ENCODE measurements around the gene CALY.
A peak's percentile ranks its signal among the peaks of the same experiment; 100 is the strongest.
"Not testable (repeated sequence)": the region's sequence is repeated elsewhere in the genome, so short reads cannot be mapped to it uniquely, and the experiment has no call there.

The CALY gene

DNA sequence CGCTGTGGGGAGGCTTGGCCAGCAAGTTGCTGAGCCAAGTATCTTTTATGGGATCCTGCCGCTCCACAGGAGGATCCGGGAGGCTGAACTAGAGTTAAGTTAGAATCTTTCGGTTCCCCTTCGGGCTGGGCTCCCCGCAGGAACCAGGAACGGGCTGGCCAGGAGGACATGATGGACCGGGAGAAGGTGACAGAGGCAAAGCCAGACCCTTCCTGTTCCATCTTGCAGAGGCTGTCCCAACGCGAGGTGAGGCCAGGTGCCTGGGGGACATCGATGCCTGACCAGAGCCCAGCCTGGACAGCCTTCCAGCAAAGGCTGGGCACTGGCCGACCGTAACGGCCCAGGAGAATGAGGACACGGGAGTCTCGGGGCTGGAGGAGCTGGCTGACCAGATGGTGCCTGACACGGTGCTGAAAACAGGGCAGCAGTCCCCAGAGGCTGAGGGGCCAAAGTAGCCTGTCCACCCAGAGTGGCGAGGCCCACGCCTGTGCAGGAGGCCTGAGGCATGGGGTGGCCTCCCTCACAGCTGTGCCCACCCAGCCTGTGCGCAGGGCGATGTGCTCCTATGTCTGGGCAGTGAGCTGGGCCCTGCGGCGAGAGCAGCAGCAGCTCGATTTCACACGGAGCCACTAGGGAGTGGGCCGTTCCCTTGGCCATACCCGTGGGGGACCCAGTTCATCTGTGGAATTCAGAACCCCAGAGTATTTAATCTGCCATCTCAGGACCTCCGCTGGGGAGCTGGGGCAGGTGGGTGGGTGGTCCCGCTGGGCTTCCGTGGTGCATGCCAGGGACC, 40.5 kb upstream of the CALY start:
- Histone ChIP-seq H3K9me3 (ENCODE audit: control insufficient read depth, insufficient read depth, low read length) (no peaks in the 10 kb centered on the region), H3K4me1 (ENCODE audit: control insufficient read depth, insufficient read depth, low read length) (no peaks in the 10 kb centered on the region), H3K27ac (ENCODE audit: low read length) (no peak overlapping the region), H3K4me3 (ENCODE audit: low read length) (no peak overlapping the region), H3K27me3 (ENCODE audit: control insufficient read depth, insufficient read depth, low read length) (peaks cover 5% of the 10 kb centered on the region), H3K36me3 (ENCODE audit: control insufficient read depth, insufficient read depth, low read length) (no peaks in the 10 kb centered on the region)
- no CpG with 5 or more reads among the region's 30 CpGs for WGBS (ENCODE audit: insufficient coverage, insufficient read length)
- DNase-seq (ENCODE audit: low read depth, low spot score) = no peak

DNA sequence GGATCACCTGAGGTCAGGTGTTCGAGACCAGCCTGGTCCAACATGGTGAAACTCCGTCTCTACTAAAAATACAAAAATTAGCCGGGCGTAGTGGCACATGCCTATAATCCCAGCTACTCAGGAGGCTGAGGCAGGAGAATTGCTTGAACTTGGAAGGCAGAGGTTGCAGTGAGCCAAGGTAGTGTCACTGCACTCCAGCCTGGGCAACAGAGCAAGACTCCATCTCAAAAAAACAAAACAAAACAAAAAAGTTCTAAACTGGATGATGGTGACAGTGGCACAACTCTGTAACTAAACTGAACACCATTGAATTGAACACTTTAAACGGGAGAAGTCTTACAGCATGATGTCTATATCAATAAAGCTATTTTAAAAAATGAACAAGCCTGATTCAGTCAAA, 39.5 kb upstream of the CALY start:
- H3K27ac ChIP-seq (ENCODE audit: low read length); DNase-seq (ENCODE audit: low read depth, low spot score); H3K4me1 ChIP-seq (ENCODE audit: control insufficient read depth, insufficient read depth, low read length); H3K27me3 ChIP-seq (ENCODE audit: control insufficient read depth, insufficient read depth, low read length); H3K4me3 ChIP-seq (ENCODE audit: low read length); H3K9me3 ChIP-seq (ENCODE audit: control insufficient read depth, insufficient read depth, low read length); H3K36me3 ChIP-seq (ENCODE audit: control insufficient read depth, insufficient read depth, low read length): not testable (repeated sequence)
- no CpG with 5 or more reads among the region's 5 CpGs for WGBS (ENCODE audit: insufficient coverage, insufficient read length)

DNA sequence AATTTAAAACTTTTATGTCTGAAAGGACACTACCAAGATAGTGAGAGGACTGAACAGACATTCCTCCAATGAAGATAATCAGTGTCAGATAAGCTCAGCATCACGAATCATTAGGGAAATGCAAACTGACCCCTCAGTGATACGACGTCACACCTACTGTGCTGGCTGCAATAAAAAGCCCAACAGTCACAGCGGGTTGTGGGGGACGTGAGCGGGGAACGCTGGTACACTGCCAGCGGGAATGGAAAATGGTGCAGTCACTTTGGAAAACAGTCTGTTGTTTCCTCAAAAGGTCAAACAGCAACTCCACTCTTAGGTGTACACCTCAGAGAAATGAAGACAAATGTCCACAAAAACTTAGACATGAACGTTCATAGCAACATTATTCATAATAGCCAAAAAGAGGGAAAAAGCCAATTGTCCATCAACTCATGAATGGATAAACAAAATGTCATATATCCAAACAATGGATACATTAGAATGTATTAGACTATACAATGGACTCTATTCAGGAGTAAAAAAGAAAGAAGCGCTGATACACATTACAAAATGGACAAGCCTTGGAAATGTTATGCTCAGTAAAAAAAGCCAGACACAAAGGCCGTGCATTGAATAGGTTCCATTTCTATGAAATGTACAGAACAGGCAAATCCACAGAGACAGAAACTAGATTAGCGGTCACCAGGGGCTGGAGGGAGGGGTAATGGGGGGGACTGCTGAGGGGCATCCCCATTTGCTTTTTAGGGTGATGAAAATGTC, 38.8 kb upstream of the CALY start:
- DNase-seq (ENCODE audit: low read depth, low spot score) = no peak
- Histone ChIP-seq H3K4me1 (ENCODE audit: control insufficient read depth, insufficient read depth, low read length) (no peaks in the 10 kb centered on the region), H3K27me3 (ENCODE audit: control insufficient read depth, insufficient read depth, low read length) (peaks cover 5% of the 10 kb centered on the region), H3K4me3 (ENCODE audit: low read length) (no peak overlapping the region), H3K27ac (ENCODE audit: low read length) (no peak overlapping the region), H3K36me3 (ENCODE audit: control insufficient read depth, insufficient read depth, low read length) (no peaks in the 10 kb centered on the region), H3K9me3 (ENCODE audit: control insufficient read depth, insufficient read depth, low read length) (no peaks in the 10 kb centered on the region)
- no CpG with 5 or more reads among the region's 12 CpGs for WGBS (ENCODE audit: insufficient coverage, insufficient read length)

DNA sequence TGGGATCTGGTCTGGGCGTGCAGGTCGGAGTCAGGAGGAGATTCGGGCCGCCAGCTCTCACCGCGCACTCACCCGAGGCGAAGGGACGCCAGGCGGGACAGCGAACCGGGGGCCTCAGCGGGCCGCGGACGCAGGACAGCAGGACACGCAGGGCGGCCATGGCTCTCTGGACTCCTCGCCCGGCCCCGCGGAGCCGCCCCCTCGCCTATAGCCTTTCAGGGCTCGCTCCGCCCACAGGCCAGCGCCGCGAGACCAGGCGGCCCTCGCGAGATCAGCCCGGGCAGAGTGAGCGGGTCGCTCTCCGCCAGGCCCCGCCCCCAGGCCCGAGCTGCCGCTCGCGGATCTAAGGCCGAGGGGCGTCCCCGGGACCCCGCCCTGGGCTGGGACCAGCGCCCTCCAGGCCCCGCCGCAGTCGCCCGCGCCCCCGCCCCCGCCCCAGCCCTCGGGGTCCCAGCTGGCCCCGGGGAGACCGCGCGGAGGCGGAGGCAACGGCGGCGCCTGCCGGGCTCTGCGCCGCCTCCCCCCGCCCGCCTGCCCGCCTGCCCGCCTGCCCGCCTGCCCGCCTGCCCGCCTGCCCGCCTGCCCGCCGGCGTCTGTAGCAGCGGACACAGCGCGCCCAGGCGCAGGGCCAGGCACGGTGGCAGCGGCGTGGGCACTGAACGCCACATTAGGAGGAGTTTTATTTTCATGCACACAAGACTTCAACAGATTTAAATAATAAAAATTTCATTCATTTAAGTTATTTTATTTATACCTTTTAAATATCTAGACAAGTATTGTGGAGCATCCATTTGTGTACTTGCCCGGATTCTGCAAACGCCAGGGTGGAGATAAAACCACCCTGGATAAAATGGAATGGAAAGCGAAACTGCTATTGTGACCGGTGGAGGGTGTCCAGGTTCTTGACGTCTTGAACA, 36.7 kb upstream of the CALY start, which contains the start of gene ECHS1:
Gene ECHS1 (minus strand): TSS at position 181 of the 917 bp plus-strand sequence. CDS start 21 bp downstream, at position 160.
- no CpG with 5 or more reads among the region's 89 CpGs for WGBS (ENCODE audit: insufficient coverage, insufficient read length)
- Histone ChIP-seq H3K36me3 (ENCODE audit: control insufficient read depth, insufficient read depth, low read length) (peaks cover 10% of the 10 kb centered on the region), H3K4me3 (ENCODE audit: low read length) (peak within 1 kb of the TSS; percentile 92), H3K27me3 (ENCODE audit: control insufficient read depth, insufficient read depth, low read length) (peaks cover 5% of the 10 kb centered on the region), H3K9me3 (ENCODE audit: control insufficient read depth, insufficient read depth, low read length) (no peaks in the 10 kb centered on the region), H3K27ac (ENCODE audit: low read length) (no peak within 1 kb of the TSS), H3K4me1 (ENCODE audit: control insufficient read depth, insufficient read depth, low read length) (no peaks in the 10 kb centered on the region; the same call in 1 of the 2 replicates)
- peak; percentile 81 for DNase-seq (ENCODE audit: low read depth, low spot score)

DNA sequence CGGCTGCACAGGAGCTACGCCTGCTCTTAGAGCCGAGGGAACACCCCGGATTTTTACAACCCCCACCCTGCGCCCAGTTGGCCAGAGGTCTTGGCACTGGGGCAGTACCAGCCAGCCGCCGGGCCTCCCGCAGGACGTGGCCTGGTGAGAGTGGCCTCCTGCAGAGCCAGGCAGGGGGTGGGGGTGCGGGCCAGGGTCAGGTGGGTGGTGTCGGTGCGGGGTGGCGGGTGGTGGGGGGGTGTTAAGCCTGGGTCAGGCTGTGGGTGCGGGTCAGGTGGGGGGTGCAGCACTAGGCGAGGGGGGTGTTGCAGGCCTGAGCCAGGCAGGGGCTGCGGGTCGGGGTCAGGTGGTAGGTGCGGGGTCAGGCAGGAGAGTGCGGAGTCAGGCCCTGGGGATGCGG, 35.8 kb upstream of the CALY start:
- Histone ChIP-seq H3K36me3 (ENCODE audit: control insufficient read depth, insufficient read depth, low read length) (peaks cover 12% of the 10 kb centered on the region), H3K9me3 (ENCODE audit: control insufficient read depth, insufficient read depth, low read length) (no peaks in the 10 kb centered on the region), H3K27me3 (ENCODE audit: control insufficient read depth, insufficient read depth, low read length) (peaks cover 2% of the 10 kb centered on the region), H3K4me3 (ENCODE audit: low read length) (peak overlapping the region; percentile 37; the same call in 1 of the 2 replicates), H3K4me1 (ENCODE audit: control insufficient read depth, insufficient read depth, low read length) (no peaks in the 10 kb centered on the region; the same call in 1 of the 2 replicates), H3K27ac (ENCODE audit: low read length) (no peak overlapping the region)
- no peak for DNase-seq (ENCODE audit: low read depth, low spot score)
- no CpG with 5 or more reads among the region's 20 CpGs for WGBS (ENCODE audit: insufficient coverage, insufficient read length)

DNA sequence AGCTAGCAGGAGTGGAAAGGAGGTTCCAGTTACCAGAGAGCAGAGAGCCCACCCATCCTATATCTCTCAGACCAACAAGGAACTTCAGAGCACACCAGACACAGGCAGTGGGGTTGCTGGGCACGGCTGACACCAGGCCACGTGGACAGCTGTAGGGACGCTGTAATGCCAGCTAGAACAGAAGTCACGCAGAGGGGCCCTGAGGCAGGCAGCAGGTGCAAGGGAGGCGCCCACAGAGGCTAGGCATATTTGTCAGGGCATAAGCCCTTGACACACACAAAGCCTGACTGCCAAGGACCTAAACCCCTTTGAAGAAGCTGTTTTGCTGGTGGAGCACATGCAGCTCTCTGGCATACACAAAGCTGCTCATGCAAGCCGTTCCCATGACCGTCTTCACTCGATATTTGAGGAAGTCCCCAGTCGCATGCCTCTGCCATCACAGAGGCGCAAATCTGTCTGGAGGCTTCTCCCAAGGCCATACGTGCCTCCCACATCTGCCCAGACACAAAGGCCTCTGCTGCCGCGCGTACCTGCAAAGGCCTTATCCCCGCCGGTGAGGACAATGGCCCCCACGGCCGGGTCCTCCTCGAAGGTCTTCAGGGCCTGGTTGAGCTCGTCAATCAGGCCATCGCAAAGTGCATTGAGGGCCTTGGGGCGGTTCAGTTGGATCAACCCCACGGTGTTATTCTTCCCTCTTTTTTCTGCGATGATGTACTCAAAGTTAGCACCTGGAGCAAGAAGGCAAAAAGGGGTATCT, 33.5 kb upstream of the CALY start:
- Histone ChIP-seq H3K4me1 (ENCODE audit: control insufficient read depth, insufficient read depth, low read length) (no peaks in the 10 kb centered on the region; the same call in 1 of the 2 replicates), H3K27me3 (ENCODE audit: control insufficient read depth, insufficient read depth, low read length) (no peaks in the 10 kb centered on the region), H3K9me3 (ENCODE audit: control insufficient read depth, insufficient read depth, low read length) (no peaks in the 10 kb centered on the region), H3K36me3 (ENCODE audit: control insufficient read depth, insufficient read depth, low read length) (peaks cover 25% of the 10 kb centered on the region), H3K4me3 (ENCODE audit: low read length) (no peak overlapping the region), H3K27ac (ENCODE audit: low read length) (no peak overlapping the region)
- DNase-seq (ENCODE audit: low read depth, low spot score) = no peak
- no CpG with 5 or more reads among the region's 24 CpGs for WGBS (ENCODE audit: insufficient coverage, insufficient read length)

DNA sequence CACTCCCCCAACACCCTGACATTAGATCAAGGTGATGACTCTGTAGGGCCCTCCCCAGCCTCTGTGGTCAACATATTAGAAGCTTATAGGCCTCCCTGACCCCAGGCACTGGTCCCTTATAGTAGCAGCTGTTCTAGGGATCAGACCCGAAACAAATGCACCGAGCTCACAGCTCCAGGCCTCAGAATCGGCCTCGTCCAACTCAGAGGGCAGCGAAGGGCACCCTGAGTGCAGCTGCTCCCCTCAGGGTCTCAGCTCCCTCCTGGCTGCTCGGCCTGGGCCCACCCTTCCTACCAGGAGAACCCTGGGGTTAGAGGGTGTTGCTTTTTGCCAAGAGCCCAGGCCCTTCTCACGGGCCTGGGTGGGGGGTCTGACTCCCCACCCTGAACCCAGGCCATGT, 31.5 kb upstream of the CALY start:
- Histone ChIP-seq H3K27ac (ENCODE audit: low read length) (no peak overlapping the region), H3K9me3 (ENCODE audit: control insufficient read depth, insufficient read depth, low read length) (no peaks in the 10 kb centered on the region), H3K4me1 (ENCODE audit: control insufficient read depth, insufficient read depth, low read length) (no peaks in the 10 kb centered on the region; the same call in 1 of the 2 replicates), H3K36me3 (ENCODE audit: control insufficient read depth, insufficient read depth, low read length) (peaks cover 34% of the 10 kb centered on the region), H3K27me3 (ENCODE audit: control insufficient read depth, insufficient read depth, low read length) (no peaks in the 10 kb centered on the region), H3K4me3 (ENCODE audit: low read length) (no peak overlapping the region)
- DNase-seq (ENCODE audit: low read depth, low spot score) = no peak
- WGBS (ENCODE audit: insufficient coverage, insufficient read length) = no CpG with 5 or more reads among the region's 7 CpGs

DNA sequence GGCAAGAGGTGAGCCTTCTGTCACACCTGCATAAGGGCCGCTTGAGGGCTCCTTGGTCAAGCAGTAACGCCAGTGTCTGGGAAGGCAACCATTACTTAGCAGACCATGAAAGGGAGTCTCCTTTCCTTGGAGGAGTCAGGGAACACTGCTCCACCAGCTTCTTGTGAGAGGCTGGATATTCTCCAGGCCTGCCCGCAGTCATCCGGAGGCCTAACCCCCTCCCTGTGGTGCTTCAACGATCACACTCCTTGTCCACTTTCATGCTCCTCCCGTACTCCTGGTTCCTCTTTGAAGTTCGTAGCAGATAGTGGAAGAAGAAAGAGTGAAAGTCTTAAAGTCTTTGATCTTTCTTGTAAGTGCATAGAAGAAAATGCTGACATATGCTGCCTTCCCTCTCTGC, 30.8 kb upstream of the CALY start:
- H3K36me3 ChIP-seq (ENCODE audit: control insufficient read depth, insufficient read depth, low read length) = peaks cover 40% of the 10 kb centered on the region
- not testable (repeated sequence) for DNase-seq (ENCODE audit: low read depth, low spot score)
- WGBS (ENCODE audit: insufficient coverage, insufficient read length) = no CpG with 5 or more reads among the region's 7 CpGs

DNA sequence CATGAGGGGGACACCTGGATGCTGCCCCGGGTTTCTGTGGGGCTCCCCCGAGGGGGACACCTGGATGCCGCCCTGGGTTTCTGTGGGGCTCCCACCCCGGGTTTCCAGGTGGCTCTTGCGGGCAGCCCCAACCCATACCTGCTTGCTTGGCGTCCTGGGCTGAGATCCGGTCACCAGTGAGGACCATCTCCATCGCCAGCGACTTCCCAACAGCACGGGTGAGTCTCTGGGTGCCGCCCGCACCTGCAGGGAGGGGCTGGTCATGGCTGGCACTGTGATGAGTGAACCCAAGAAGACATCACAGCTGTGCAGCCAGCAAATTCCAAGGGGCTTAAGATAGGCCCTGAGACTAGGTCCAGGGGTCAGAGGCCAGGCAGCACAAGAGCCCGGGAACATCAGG, 30.1 kb upstream of the CALY start:
- Histone ChIP-seq H3K36me3 (ENCODE audit: control insufficient read depth, insufficient read depth, low read length) (peaks cover 46% of the 10 kb centered on the region), H3K27ac (ENCODE audit: low read length) (no peak overlapping the region), H3K4me3 (ENCODE audit: low read length) (no peak overlapping the region), H3K27me3 (ENCODE audit: control insufficient read depth, insufficient read depth, low read length) (no peaks in the 10 kb centered on the region), H3K4me1 (ENCODE audit: control insufficient read depth, insufficient read depth, low read length) (no peaks in the 10 kb centered on the region; the same call in 1 of the 2 replicates), H3K9me3 (ENCODE audit: control insufficient read depth, insufficient read depth, low read length) (no peaks in the 10 kb centered on the region)
- no peak for DNase-seq (ENCODE audit: low read depth, low spot score)
- no CpG with 5 or more reads among the region's 13 CpGs for WGBS (ENCODE audit: insufficient coverage, insufficient read length)

More for the DNA sequence above, 30.8 kb upstream of the CALY start:
- not testable (repeated sequence) for H3K27ac ChIP-seq (ENCODE audit: low read length); H3K4me1 ChIP-seq (ENCODE audit: control insufficient read depth, insufficient read depth, low read length); H3K4me3 ChIP-seq (ENCODE audit: low read length); H3K9me3 ChIP-seq (ENCODE audit: control insufficient read depth, insufficient read depth, low read length); H3K27me3 ChIP-seq (ENCODE audit: control insufficient read depth, insufficient read depth, low read length)
